Activated CD4-positive, alpha-beta T cell treated with anti-CD3 and anti-CD28 coated beads, Interleukin-2, amount 10 ng/mL, durations not matched to agents 24 days and 14 days (primary cell): ENCODE results near the gene MATCAP1. TPM values are rescaled to one million over a fixed set of nuclear protein-coding genes. Genes with fewer than 3 reads are reported as not detected.

Experiments
- DNase-seq: peaks from one replicate; pipeline ENCODE4 v3.0.0; 2022
- H3K27ac Mint-ChIP-seq: one replicate; pipeline ENCODE4 v1.8.0; 2022; ENCODE audit warnings: mild to moderate bottlenecking, mixed read lengths
- H3K27me3 Mint-ChIP-seq: one replicate; pipeline ENCODE4 v1.8.0; 2022; ENCODE audit warnings: mixed read lengths
- H3K36me3 Mint-ChIP-seq: one replicate; pipeline ENCODE4 v1.8.0; 2022; ENCODE audit warnings: low read depth, mild to moderate bottlenecking, mixed read lengths
- H3K4me1 Mint-ChIP-seq: one replicate; pipeline ENCODE4 v1.8.0; 2021; ENCODE audit warnings: mixed read lengths
- H3K4me3 Mint-ChIP-seq: one replicate; pipeline ENCODE4 v1.8.0; 2022; ENCODE audit warnings: mild to moderate bottlenecking, moderate library complexity, mixed read lengths
- H3K9me3 Mint-ChIP-seq: one replicate; pipeline ENCODE4 v1.8.0; 2021; ENCODE audit warnings: mixed read lengths
- intact Hi-C: fragments of 100-400 bp; cut with micrococcal nuclease; formaldehyde crosslinking; loops from one replicate; pipeline ENCODE4 v1.15.1; 2023
- total RNA-seq: library from RNA; stranded (reverse); gene quantifications from 2 replicates; pipeline ENCODE4 v1.2.3, GENCODE V29; 2022

Gene MATCAP1
- total RNA-seq, 1 donor from 2014 or later: 51.3 TPM

DNA sequence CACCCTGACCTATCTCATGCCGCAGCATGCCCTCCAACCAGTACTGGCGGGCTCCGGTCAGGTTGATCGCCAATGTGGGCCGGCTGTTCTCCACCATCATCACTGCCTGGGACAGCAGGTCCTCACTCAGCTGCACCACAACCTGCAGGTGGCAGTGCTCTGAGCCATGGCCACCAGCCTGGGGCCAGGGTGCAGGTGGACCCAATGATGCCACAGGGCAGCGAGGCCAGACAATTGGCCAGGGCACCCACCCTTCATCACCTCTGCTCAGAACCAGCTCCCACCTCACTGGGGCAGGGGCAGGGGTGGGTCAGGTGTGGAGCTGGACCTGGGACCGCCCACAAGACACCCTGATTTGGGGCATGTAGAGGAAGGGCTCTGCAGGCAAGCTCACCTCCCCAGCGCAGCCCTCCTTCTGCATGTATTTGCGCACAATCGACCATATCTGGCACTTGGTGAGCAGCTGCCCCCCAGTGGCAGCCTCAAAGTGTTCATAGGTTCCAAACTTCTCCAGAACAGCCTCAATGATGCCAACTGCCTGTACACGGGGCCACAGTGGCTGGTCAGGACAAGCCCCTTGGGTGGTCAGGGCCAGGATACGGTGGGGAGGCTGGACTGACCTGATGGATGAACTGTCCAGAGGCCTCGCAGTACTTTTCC, 4.2 kb downstream of the MATCAP1 start:
- peak; percentile 75 for DNase-seq
- H3K4me3 Mint-ChIP-seq: peak overlapping the region; percentile 74
- intact Hi-C loops: no loop called here
- peaks cover 18% of the 10 kb centered on the region for H3K36me3 Mint-ChIP-seq
- no peaks in the 10 kb centered on the region for H3K27me3 Mint-ChIP-seq
- H3K9me3 Mint-ChIP-seq: no peaks in the 10 kb centered on the region
- H3K4me1 Mint-ChIP-seq: peaks cover 34% of the 10 kb centered on the region
- H3K27ac Mint-ChIP-seq: no peak overlapping the region

DNA sequence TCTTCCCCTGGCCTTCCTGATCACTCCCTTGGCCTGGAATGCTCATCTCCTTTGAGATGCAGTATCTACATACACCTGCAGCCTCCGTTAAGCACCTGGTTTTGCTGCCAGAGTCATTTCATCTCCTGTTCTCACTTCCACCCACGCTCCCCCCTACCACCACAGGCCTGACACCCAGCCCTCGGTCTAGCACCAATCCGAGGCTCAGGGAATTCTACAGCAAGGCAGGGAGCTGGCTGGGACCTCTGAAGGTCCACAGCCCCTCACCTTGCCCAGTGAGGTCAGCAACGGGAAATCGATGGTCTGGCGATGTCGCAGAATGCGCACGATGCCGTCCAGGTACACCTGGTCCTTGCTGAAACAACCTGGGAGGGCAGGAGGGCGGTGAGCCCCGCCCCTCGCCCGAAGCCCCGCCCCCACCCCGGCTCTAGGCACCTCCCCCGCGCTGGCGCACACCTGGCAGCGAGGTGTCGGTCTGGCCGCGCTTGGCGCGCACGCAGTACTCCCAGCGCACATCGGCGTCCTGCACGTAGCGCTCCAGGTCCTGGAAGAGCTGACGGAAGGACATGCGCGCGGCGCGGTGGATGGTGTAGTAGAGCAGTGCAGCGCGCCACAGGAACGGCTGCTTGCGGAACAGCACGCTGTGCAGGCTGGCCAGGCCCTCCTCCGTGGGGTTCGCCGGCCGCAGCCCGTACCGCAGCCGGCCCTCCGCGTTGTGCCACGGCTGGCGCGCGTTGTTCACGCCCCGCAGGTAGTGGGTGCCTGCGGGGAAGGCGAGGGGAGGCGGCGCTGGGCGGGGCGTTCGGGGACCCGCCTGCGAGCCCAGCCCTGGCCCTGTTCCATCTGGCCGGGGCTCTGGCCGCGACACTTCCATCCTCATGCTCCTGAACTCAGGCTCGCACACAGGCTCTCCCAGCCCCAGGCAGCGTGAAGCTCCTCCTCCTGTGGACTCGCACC, 5.7 kb downstream of the MATCAP1 start:
- Mint-ChIP-seq H3K4me1 (peaks cover 43% of the 10 kb centered on the region), H3K27me3 (no peaks in the 10 kb centered on the region), H3K27ac (no peak overlapping the region), H3K9me3 (no peaks in the 10 kb centered on the region), H3K36me3 (peaks cover 21% of the 10 kb centered on the region), H3K4me3 (peak overlapping the region; percentile 74)
- peak; percentile 90 for DNase-seq
- intact Hi-C loops: no loop called here

DNA sequence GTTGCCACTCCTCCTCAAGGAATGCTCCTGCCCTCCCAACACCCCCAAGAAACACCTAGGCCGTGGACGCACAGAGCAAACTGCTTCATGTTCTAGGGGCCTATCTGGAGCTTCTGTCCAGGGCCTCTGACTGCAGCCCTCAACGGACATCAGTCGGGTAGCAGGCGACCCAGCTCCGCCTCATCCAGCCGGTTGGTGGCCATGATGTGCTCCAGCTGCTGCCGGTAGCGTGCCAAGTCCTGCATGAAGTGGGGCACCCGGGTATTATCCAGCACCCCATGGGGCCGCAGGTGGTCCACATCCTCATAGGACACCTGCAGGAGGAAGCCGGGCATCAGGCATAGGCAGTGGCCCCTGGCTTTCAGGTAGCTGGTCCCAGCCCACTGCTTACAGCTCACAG, 7.1 kb downstream of the MATCAP1 start:
- Mint-ChIP-seq H3K36me3 (peaks cover 22% of the 10 kb centered on the region), H3K9me3 (no peaks in the 10 kb centered on the region), H3K27ac (no peak overlapping the region), H3K27me3 (no peaks in the 10 kb centered on the region), H3K4me3 (peak overlapping the region; percentile 74), H3K4me1 (peaks cover 50% of the 10 kb centered on the region)
- no peak for DNase-seq
- intact Hi-C loops: no loop called here

DNA sequence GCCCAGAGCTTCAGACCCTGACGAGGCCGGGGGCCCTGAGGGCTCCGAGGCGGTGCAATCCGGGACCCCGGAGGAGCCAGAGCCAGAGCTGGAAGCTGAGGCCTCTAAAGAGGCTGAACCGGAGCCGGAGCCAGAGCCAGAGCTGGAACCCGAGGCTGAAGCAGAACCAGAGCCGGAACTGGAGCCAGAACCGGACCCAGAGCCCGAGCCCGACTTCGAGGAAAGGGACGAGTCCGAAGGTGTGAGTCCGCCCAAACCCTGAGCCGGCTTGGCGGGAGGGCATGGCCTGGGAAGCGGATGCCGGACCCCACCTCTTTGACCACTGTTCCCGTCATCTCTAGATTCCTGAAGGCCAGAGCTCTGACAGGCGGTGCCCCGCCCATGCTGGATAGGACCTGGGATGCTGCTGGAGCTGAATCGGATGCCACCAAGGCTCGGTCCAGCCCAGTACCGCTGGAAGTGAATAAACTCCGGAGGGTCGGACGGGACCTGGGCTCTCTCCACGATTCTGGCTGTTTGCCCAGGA, 9.0 kb downstream of the MATCAP1 start:
- no peak for DNase-seq
- Mint-ChIP-seq H3K9me3 (no peaks in the 10 kb centered on the region), H3K36me3 (peaks cover 22% of the 10 kb centered on the region), H3K27me3 (no peaks in the 10 kb centered on the region), H3K27ac (no peak overlapping the region), H3K4me3 (peak overlapping the region; percentile 94), H3K4me1 (peaks cover 63% of the 10 kb centered on the region)
- intact Hi-C loops: loop anchor here (1.0 to 2.0 kb wide), 2 partner anchors 9 to 14 kb away; partner anchors contain the start of gene MATCAP1

DNA sequence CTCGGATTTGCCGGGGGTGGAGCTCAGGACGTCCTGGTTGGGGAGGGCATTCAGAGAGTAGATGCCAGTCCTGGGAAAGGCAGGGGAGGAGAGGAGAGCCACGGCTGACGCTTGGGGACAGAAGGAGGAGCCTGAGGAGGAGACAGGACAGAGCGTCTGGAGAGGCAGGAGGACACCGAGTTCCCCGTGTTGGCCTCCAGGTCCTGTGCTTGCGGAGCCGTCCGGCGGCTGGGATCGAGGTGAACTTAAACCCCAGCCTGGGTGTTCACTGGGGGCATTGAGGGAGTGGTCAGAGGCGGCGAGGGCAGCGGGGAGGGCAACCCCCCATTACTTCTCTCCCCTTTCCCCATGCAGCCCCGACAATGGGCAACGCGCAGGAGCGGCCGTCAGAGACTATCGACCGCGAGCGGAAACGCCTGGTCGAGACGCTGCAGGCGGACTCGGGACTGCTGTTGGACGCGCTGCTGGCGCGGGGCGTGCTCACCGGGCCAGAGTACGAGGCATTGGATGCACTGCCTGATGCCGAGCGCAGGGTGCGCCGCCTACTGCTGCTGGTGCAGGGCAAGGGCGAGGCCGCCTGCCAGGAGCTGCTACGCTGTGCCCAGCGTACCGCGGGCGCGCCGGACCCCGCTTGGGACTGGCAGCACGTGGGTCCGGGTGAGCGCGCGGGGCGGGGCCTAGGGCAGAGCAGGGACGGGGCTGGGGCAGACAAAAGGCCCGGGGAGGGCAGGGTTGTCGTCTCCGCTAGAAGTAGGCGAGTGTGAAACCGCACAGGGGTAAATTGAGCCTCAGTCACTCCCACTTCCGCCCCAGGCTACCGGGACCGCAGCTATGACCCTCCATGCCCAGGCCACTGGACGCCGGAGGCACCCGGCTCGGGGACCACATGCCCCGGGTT, 9.7 kb downstream of the MATCAP1 start:
- intact Hi-C loops: loop anchor here (1.0 to 2.0 kb wide), 2 partner anchors 9 to 13 kb away; partner anchors contain the start of gene MATCAP1
- Mint-ChIP-seq H3K27me3 (no peaks in the 10 kb centered on the region), H3K36me3 (peaks cover 21% of the 10 kb centered on the region), H3K4me3 (peak overlapping the region; percentile 94), H3K27ac (peak overlapping the region; percentile 88), H3K4me1 (peaks cover 62% of the 10 kb centered on the region), H3K9me3 (no peaks in the 10 kb centered on the region)
- DNase-seq: peak; percentile 94

DNA sequence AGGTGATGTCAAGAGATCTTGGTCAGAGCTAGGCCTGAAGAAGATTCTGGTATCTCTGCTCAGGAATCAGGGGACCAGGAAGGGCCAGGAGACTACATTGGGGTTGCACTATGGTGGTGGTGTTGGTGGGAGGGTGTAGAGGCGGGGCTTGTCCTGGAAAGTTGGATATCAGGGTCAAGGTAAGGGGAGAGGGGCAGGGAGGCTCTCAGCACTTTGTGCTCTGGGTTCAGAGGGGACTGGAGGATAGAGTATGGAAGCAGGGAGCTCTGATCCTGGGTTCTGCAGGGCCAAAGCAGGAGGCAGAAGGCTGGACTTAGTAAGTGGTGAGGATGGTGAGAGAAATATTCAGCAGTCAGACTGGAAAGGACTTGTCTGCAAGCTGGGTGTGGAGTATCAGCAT, 10.4 kb downstream of the MATCAP1 start:
- DNase-seq: no peak
- no peaks in the 10 kb centered on the region for H3K9me3 Mint-ChIP-seq
- peaks cover 21% of the 10 kb centered on the region for H3K36me3 Mint-ChIP-seq
- peak overlapping the region; percentile 88 for H3K27ac Mint-ChIP-seq
- peaks cover 61% of the 10 kb centered on the region for H3K4me1 Mint-ChIP-seq
- peak overlapping the region; percentile 94 for H3K4me3 Mint-ChIP-seq
- H3K27me3 Mint-ChIP-seq: no peaks in the 10 kb centered on the region
- intact Hi-C loops: no loop called here

DNA sequence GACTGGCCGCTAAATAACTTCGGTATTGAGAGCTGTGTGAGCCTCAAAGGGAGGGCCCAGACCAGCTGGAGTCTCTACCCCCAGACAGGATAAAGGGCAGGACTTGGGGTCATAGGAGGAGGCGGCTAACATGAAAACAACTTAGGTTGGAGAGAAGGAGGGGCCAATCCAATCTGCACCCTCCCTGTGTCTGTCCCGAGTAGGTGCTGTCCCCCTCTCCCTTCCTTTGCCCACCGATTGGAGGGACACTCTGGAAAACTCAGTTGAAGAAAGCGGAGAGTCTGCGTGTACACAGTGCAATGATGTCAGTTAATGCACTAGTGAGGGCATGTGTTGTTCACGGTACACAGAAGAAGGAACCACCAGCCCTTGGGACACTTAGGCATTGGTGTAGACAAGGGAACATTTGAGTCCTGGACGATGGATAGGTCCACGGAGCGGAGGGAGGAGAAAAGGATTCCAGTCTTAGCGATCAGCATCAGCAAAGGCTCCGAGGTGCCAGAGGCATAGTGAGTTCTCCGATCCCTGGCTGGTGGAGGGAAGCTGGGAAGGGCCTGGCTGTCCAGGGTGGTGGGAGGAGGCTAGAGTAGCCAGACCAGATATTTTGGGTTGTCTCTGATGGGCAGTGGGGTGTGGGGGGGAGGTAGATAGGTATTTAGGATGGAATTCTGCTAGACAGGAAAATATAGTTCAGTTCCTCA, 12.7 kb downstream of the MATCAP1 start:
- H3K4me1 Mint-ChIP-seq: peaks cover 64% of the 10 kb centered on the region
- intact Hi-C loops: loop anchor here (1.0 kb wide), 2 partner anchors 10 to 12 kb away; partner anchors contain the start of gene MATCAP1

DNA sequence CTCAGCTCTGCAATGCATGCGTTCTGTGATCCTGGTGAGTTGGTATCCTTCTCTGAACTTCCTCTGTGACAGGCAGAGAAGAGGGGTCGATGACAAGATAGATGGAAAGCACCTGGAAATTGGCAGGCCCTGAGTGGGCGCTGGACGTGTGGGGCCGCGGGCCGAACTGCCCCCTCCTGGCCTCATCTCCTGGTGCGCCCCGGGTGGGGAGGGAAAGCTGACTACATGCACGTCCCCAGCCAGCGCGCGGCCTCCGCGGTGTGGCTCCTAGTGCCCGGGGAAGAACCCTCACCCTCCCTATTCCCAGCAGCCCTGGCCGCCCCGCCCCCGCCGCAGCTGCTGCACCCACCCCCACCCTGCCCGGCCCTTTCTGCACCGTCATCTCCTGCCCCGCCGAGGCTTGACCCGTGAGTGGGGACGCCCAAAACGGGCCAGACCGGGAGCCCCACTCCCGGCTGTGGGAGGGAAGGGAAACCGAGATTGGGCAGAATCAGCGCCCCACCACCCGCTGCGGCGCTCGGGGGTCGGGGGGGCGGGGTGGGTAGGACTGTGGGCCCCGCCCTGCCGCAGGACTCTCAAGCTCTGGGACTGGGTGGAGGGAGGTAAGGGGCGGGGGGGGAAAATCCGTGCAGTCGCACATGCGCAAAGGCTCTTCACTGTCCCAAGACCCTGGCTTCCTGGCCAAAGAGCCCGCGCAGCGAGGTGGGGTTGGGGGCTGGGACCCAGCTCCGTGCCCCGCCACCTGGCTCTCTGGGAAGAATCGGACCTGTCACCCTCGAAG, 13.4 kb downstream of the MATCAP1 start, which contains the start of gene NOL3:
TSS of gene NOL3 (plus strand) at position 371 of the 781 bp plus-strand sequence.
- peak; percentile 92 for DNase-seq
- peak within 1 kb of the TSS; percentile 90 for H3K27ac Mint-ChIP-seq
- H3K4me3 Mint-ChIP-seq: peak within 1 kb of the TSS; percentile 86
- intact Hi-C loops: loop anchor here (1.0 kb wide), 2 partner anchors 9 to 13 kb away; partner anchors contain the start of gene MATCAP1
- H3K36me3 Mint-ChIP-seq: peaks cover 20% of the 10 kb centered on the region
- H3K27me3 Mint-ChIP-seq: peaks cover 8% of the 10 kb centered on the region
- no peaks in the 10 kb centered on the region for H3K9me3 Mint-ChIP-seq
- peaks cover 61% of the 10 kb centered on the region for H3K4me1 Mint-ChIP-seq

More for the DNA sequence above, 12.7 kb downstream of the MATCAP1 start:
- H3K27ac Mint-ChIP-seq: peak overlapping the region; percentile 69
- no peak for DNase-seq
- peaks cover 6% of the 10 kb centered on the region for H3K27me3 Mint-ChIP-seq
- H3K36me3 Mint-ChIP-seq: peaks cover 22% of the 10 kb centered on the region
- H3K4me3 Mint-ChIP-seq: peak overlapping the region; percentile 86
- H3K9me3 Mint-ChIP-seq: no peaks in the 10 kb centered on the region

DNA sequence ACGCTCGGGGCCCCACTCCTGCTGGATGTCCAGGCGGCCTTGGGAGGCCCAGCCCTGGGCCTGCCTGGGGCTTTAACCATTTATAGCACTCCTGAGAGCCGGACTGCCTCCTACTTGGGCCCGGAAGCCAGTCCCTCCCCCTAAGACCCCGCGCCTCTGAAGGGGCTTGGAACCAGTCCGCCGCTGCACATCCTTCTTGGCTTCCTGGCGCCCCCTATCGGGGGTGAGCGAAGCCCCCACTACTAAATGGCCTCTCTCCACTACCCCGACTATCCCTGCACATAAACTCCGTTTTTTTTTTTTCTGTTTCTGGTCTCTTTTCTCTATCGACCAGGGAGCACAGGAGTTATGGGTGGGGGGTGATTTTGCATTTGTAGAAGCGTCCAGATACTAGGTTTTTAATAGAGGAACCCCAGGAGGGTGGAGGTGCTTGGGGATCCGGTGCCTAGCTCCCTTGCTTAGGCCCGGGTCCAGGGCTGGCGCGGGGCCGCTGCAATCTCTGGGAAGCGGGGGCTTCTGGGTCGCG, 14.1 kb downstream of the MATCAP1 start:
- Mint-ChIP-seq H3K36me3 (peaks cover 23% of the 10 kb centered on the region), H3K27ac (peak overlapping the region; percentile 90), H3K4me1 (peaks cover 61% of the 10 kb centered on the region), H3K4me3 (peak overlapping the region; percentile 86), H3K9me3 (no peaks in the 10 kb centered on the region), H3K27me3 (peaks cover 13% of the 10 kb centered on the region)
- DNase-seq: peak; percentile 86
- intact Hi-C loops: loop anchor here (1.0 kb wide), 2 partner anchors 8 to 14 kb away; partner anchors contain the start of gene MATCAP1

DNA sequence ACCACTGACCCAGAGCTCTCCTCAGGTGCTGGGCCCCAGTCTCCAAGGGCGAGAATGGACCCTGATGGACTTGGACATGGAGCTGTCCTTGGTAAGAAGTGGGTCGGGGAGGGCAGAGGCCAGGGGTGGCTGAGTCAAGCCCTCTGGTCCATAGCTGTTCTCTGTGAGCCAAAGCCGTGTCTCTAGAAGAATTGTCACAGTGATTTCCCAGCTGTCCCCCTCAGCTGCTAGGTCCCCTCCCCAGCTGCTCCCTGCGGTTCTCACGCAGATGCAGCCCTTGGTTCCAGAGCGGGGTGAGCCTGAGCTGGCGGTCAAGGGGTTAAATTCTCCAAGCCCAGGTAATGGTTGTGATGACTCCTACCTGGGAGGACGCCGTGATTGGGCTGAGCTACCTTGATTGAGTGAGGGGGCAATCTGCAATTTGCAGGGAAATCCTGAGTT, 14.7 kb downstream of the MATCAP1 start:
- peaks cover 13% of the 10 kb centered on the region for H3K27me3 Mint-ChIP-seq
- intact Hi-C loops: no loop called here

DNA sequence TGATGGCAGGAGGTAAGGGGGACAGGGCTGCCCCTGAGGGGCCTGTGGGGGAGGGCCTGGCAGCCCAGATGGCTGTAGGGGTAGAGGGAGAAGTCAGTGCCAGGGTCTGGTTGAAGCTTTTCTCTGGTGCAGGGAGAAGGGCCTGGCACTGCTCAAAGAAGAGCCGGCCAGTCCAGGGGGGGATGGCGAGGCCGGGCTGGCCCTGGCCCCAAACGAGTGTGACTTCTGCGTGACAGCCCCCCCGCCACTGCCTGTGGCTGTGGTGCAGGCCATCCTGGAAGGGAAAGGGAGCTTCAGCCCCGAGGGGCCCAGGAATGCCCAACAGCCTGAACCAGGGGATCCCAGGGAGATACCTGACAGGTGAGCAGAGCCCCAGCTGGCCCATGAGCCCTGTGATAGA, 16.2 kb downstream of the MATCAP1 start:
- intact Hi-C loops: no loop called here
- Mint-ChIP-seq H3K4me3 (peak overlapping the region; percentile 8), H3K27me3 (peaks cover 13% of the 10 kb centered on the region)

More for the DNA sequence above, 14.7 kb downstream of the MATCAP1 start:
- Mint-ChIP-seq H3K4me3 (peak overlapping the region; percentile 86), H3K36me3 (peaks cover 26% of the 10 kb centered on the region), H3K4me1 (peaks cover 63% of the 10 kb centered on the region), H3K27ac (peak overlapping the region; percentile 25), H3K9me3 (no peaks in the 10 kb centered on the region)
- no peak for DNase-seq

More for the DNA sequence above, 16.2 kb downstream of the MATCAP1 start:
- no peaks in the 10 kb centered on the region for H3K9me3 Mint-ChIP-seq
- no peak for DNase-seq
- peaks cover 54% of the 10 kb centered on the region for H3K4me1 Mint-ChIP-seq
- H3K27ac Mint-ChIP-seq: peak overlapping the region; percentile 34
- H3K36me3 Mint-ChIP-seq: peaks cover 22% of the 10 kb centered on the region
